GM21447 (cell line): ENCODE data around the gene GNAI1.

Source experiments
- ATAC-seq: cut with Tn5 transposase; IDR thresholded peaks from one replicate; pipeline ENCODE4 v1.9.1; 2021; ENCODE audit not compliant: unreplicated experiment

The GNAI1 gene

GRCh38 chr7:80131675-80132435 is 2.8 kb upstream of the GNAI1 start:
- no peak for ATAC-seq

- no peak for ATAC-seq
Measured at GRCh38 chr7:80132594-80132993, 2.0 kb upstream of the GNAI1 start.

DNA sequence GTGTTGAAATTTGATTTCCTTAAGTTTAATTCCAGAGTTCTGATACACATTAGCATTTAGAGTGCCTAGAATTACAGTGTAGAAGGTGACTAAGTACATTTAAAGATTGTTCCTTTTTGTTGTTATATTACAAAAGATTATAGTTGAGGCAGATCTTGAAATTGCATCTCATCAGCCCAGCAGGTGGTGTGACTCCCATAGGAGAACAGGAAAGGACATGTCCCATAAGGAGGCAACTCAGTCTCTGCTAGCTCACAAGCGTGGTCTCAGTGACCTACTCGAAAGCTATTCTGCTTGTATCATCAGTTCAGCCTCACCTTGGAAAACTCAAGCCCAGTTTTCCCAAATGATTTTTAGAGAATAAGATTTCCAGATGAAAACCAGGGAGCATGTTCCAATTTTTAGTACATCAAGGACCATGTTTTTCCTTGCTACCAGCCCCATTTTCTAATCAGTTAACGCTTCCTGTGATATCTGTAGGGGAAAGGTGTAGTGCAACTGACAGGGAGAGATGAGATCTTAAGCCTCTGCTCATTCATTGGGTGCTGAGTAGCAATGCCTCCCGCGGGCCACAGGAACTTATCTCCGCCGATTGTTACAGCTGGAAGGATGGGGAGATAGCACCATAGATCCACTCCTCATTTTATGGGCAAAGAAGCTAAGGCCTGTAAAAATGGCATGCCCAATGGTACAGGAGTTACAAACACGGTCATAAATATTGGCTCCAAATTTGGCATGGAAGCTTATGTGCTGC is 1.1 kb upstream of the GNAI1 start:
- no peak for ATAC-seq

- no peak for ATAC-seq
Measured at GRCh38 chr7:80134115-80134535, 506 bp upstream of the GNAI1 start.

DNA sequence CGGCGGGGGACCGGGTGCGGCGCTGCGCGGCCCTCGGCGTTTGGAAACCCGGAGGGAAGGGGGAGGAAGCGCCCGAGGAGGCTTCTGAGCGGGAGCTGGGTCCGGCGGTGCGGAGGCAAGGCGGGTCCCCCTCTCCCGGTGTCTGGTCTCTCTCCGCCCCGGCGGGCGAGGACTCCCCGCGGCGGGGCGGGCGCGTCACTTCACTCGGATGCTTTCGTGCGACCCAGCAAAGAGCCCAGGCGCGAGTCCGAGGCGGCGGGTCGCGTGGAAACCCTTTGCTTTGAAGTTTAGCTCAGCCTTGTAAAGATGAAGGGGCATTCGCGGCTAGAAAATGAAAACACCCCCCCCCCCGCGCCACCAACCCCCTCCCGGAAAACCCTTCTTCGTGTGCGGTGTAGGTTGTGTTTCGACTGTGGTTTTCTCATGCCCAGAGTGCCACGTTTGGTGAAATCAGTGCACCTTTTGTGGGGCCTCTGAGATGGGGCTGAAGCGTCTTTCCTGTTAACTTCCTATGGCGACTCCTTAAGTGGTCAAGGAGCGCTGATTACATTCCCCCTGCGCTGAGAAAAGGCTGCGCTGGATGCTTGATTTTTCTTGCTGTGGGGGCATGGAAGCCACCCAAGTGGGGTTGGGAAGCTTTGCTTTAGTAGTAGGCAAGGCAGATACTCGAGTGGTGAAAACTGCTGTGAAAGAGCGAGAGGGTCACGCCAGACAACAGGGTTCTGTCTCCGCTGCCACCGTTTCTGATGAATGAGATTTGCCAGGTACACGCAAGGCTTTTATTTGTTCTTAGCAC is 876 bp downstream of the GNAI1 start:
- ATAC-seq = no peak

DNA sequence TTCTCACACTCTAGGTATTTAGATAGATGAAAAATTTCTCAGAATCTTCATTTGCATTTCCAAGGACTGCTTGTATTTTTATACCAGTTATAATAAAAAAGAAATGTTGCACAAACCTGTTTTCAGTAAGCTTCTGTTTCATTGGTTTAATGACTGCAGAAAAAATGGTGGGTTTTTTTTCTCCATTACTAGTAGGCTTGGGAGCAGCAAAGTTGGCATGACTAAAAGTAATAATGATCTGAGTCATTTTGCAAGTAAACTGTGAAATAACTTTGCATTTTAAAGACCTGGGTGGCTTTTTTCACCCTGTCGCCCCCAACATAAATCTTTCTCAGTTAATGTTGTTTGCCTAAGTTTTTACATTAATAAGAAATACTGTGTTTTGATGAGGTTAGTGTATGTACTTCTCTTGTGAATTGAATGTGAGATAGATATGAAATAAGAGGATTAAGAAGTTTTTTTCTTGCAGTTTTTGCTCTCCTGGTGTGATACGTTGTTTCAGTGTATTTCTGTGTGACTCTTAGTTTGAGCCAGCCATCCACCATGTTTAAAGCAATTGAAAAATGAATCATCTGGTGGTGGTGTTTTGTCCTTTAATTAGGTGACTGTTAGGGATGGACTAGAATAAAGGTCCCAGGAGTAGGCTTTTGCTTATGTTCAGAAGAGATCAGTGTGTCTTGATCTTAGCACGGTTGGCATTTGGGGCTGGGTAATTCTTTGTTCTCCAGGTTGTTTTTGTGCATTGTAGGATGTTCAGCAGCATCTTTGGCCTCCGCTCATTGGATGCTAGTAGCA is 1.8 kb downstream of the GNAI1 start:
- ATAC-seq = no peak

GRCh38 chr7:80137410-80137809 is 2.8 kb downstream of the GNAI1 start:
- ATAC-seq = no peak

GRCh38 chr7:80139236-80139635 is 4.6 kb downstream of the GNAI1 start:
- ATAC-seq = no peak

DNA sequence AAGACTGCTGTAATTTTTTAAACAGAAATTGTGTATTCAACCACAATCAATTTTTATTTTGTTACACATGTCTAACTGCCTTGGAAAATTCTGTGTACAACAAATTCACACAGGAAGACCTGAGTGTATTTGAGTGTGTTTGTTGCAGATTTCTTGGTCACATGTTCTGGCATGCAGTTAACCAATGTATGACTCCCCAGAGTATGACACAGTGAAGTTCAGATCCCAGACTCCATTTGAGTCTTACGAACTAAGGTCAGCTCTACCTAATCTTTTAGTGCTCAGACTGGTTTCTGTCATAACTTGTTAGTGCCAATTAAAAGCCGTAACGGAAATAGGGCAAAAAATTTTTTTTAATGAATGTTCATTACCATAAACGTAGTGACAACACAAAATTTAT is 5.8 kb downstream of the GNAI1 start:
- no peak for ATAC-seq

DNA sequence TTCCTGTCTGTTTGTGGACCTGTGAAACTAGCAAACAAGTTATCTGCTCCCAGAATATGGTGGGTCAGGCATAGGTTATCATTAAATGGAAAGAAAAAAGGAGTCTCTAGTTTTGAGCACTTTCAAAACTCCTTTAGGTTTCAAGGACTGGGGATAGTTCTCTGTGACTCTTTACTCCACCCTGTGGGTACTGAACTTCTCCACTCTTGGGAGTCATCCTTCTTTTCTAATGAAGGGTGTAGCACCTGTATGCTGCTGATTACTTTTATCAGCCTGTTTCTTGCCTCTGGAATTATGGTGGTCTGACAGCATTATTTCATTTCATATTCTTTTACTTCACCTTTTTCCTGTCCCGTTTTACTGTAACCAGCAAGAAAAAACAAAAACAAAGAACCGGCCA is 6.7 kb downstream of the GNAI1 start:
- ATAC-seq = no peak

GRCh38 chr7:80142853-80143580 is 8.4 kb downstream of the GNAI1 start:
- ATAC-seq = no peak

GRCh38 chr7:80145780-80146422 is 11.3 kb downstream of the GNAI1 start:
- ATAC-seq = no peak

- ATAC-seq = no peak
Measured at GRCh38 chr7:80146545-80147182, 12.0 kb downstream of the GNAI1 start.

GRCh38 chr7:80147543-80148391 is 13.1 kb downstream of the GNAI1 start:
- no peak for ATAC-seq

DNA sequence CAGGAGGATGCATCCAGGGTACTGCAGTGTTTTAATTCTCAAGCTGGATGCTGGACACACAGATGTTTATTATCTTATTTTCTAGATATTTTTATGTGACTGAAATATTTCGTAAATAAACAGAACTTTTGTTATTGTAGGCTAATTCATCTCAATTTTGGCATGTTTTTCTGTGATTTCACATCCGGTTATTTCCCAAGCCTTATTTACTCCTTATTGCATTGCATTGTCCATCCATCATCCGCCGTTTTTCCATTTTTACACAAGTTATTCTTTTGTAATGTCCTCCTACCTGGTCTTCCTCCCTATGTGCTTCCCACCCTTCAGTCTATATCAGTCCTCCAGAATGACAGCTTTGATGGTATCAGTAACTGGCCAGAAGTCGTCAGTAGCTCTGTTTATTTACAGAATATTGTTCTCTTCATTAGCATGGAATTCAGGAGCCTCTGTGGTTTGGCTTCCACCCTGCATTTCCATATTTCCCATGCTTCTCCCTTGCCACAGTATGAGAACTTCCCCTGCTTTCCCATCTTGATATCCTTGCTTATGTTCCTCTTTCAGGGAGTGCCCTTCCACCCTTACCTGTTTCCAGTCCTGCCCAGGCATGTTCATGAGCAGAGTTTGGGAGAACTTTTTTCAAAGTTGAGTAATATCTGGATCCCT is 16.1 kb downstream of the GNAI1 start:
- no peak for ATAC-seq

GRCh38 chr7:80151274-80151665 is 16.6 kb downstream of the GNAI1 start:
- ATAC-seq = no peak

DNA sequence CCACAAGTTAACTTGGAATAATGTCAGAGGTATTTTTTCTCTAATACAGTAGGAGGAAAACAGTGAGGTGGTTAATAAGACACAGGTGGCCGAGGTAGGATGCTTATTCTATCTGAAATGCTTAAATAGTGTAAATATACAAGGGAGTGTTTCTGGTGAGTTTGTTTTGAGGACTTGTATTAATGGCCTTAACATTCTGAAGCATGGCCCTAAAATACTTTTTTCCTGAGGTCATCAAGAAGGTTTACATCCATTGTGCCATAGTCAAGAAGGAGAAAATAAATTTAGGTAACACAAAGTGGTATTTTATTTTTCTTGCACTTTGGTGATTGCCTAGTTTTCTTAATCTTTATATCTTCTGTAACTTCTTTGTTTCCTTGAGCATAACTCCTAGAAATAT is 18.8 kb downstream of the GNAI1 start:
- no peak for ATAC-seq
